K562 (cell line): ENCODE data around the gene ARHGEF7. TPM values are rescaled to one million over a fixed set of nuclear protein-coding genes. Genes with fewer than 3 reads are reported as not detected.

Experiments used
- ATAC-seq: fragments of 200-7000 bp; cut with Tn5 transposase; 3 replicates; pipeline ENCODE4 v1.9.1; 2020; ENCODE audit warnings: moderate library complexity
- BruUV-seq: library from RNA; stranded (reverse); fragments of 400-500 nt; replicated peaks from 2 replicates; lab custom pipeline; 2021; lab: Mats Ljungman, UMichigan
- CTCF ChIA-PET: fragments of 300-600 bp; formaldehyde crosslinking; extraction: SDS; loops from one replicate; lab custom pipeline; 2021; ENCODE audit warnings: low intra/inter-chr PET ratio; lab: Yijun Ruan, JAX
- POLR2A ChIA-PET: fragments of 300-600, 350-650 bp; sonication (Branson Sonifier 250); formaldehyde crosslinking; extraction: SDS; loops from one replicate; lab custom pipeline; 2021; ENCODE audit warnings: antibody characterized with exemption, inconsistent platforms; lab: Yijun Ruan, JAX
- DNase-seq, 4 experiments: peaks; one replicate each; pipeline versions ENCODE4 v3.0.0 to v3.0.0-alpha.2; 2011 to 2018; ENCODE audit warnings: low spot score in 3 of 4, mixed read lengths in 3 of 4; ENCODE audit errors: extremely low read depth in 1 of 4
- FAIRE-seq: peaks from 2 replicates; lab custom pipeline; 2011; peaks lifted over from hg19 to GRCh38; lab: Jason Lieb, UNC
- H2AFZ ChIP-seq: 2 replicates; pipeline ENCODE4 v1.6.0; 2011; ENCODE audit warnings: low read depth, low read length, control low read depth, inconsistent platforms
- H3K27ac ChIP-seq: fragments of 200-600 bp; 3 replicates; pipeline ENCODE4 v1.8.0; 2011; ENCODE audit warnings: low read depth, mild to moderate bottlenecking, control low read depth, inconsistent platforms, low read length, moderate library complexity, mixed read lengths; ENCODE audit errors: extremely low read depth
- H3K27me3 ChIP-seq, 2 experiments: fragments of 300-600 bp in 1 of 2; 2 replicates in 1 of 2; 3 replicates in 1 of 2; pipeline versions ENCODE4 v1.6.0 to v1.8.0; 2011; ENCODE audit warnings: inconsistent platforms in 2 of 2, low read length in 2 of 2, mild to moderate bottlenecking in 1 of 2, mixed read lengths in 1 of 2, moderate library complexity in 1 of 2; ENCODE audit not compliant: control insufficient read depth in 2 of 2, insufficient read depth in 2 of 2
- H3K36me3 ChIP-seq: fragments of 300-600 bp; 3 replicates; pipeline ENCODE4 v1.8.0; 2011; ENCODE audit warnings: mild to moderate bottlenecking, low read length, inconsistent platforms; ENCODE audit not compliant: control insufficient read depth, insufficient read depth
- H3K4me1 ChIP-seq, 2 experiments: fragments of 200-600 bp in 1 of 2; replicated peaks in 1 of 2; 2 replicates in 1 of 2; 3 replicates in 1 of 2; pipeline versions ENCODE4 v1.5.1 to v1.8.0; 2011; ENCODE audit warnings: inconsistent platforms in 2 of 2, low read length in 2 of 2, mild to moderate bottlenecking in 1 of 2, mixed read lengths in 1 of 2, moderate library complexity in 1 of 2; ENCODE audit not compliant: control insufficient read depth in 2 of 2, insufficient read depth in 2 of 2
- H3K4me2 ChIP-seq: 2 replicates; pipeline ENCODE4 v1.6.1; 2011; ENCODE audit warnings: low read length, control low read depth, inconsistent platforms, mixed read lengths; ENCODE audit not compliant: insufficient read depth
- H3K4me3 ChIP-seq: fragments of 200-600 bp; sonication (generic), shearing (Covaris generic); 2 replicates; pipeline ENCODE4 v1.5.1; 2016; ENCODE audit warnings: control low read depth, inconsistent platforms
- H3K79me2 ChIP-seq: fragments of 200-600 bp; 3 replicates; pipeline ENCODE4 v1.8.0; 2011; ENCODE audit warnings: low read length, inconsistent platforms; ENCODE audit not compliant: control insufficient read depth, insufficient read depth
- H3K9ac ChIP-seq, 2 experiments: 2 replicates each; pipeline versions ENCODE4 v1.6.0 to v1.6.1; 2011; ENCODE audit warnings: low read depth in 2 of 2, low read length in 2 of 2, control low read depth in 1 of 2, inconsistent platforms in 1 of 2, mild to moderate bottlenecking in 1 of 2, mixed read lengths in 1 of 2; ENCODE audit not compliant: insufficient read depth in 1 of 2
- H3K9me1 ChIP-seq: one replicate; pipeline ENCODE4 v1.6.0; 2011; ENCODE audit warnings: inconsistent platforms, mild to moderate bottlenecking, low read length, moderate library complexity; ENCODE audit not compliant: control insufficient read depth, insufficient read depth
- H3K9me3 ChIP-seq: replicated peaks from 2 replicates; pipeline ENCODE4 v1.5.1; 2011; ENCODE audit warnings: low read depth, low read length, inconsistent platforms; ENCODE audit not compliant: control insufficient read depth, insufficient read depth
- H4K20me1 ChIP-seq: replicated peaks from 2 replicates; pipeline ENCODE4 v1.6.1; 2011; ENCODE audit warnings: low read length, inconsistent platforms, mixed read lengths; ENCODE audit not compliant: control insufficient read depth, insufficient read depth
- CLOCK ChIP-seq: fragments of 250-450 bp; sonication (Bioruptor Pico); IDR thresholded peaks from 2 replicates; pipeline ENCODE4 v1.4.0; 2020; ENCODE audit warnings: mild to moderate bottlenecking, moderate library complexity, borderline replicate concordance
- HMGXB4 ChIP-seq: sonication (generic); formaldehyde crosslinking; IDR thresholded peaks from 2 replicates; pipeline ENCODE4 v1.8.1; 2023; ENCODE audit warnings: mild to moderate bottlenecking, missing genetic modification reagents
- NFE2L1 ChIP-seq: fragments of 450-650 bp; IDR thresholded peaks from 2 replicates; pipeline ENCODE4 v1.6.1; 2016; ENCODE audit warnings: missing genetic modification characterization, low read depth, mild to moderate bottlenecking, missing compliant biosample characterization, moderate library complexity, borderline replicate concordance
- RB1 ChIP-seq: fragments of 450-650 bp; IDR thresholded peaks from 2 replicates; pipeline ENCODE4 v1.6.1; 2017; ENCODE audit warnings: low read depth, mild to moderate bottlenecking
- STAT5A ChIP-seq: IDR thresholded peaks from 2 replicates; pipeline ENCODE4 v1.6.1; 2012; ENCODE audit warnings: low read length, inconsistent platforms, borderline replicate concordance
- TAF15 ChIP-seq: fragments of 200-400 bp; formaldehyde crosslinking; IDR thresholded peaks from 2 replicates; pipeline ENCODE4 v1.6.1; 2017; ENCODE audit warnings: mild to moderate bottlenecking, low read depth, low read length, moderate library complexity
- XRCC5 ChIP-seq: fragments of 200-400 bp; formaldehyde crosslinking; IDR thresholded peaks from 2 replicates; pipeline ENCODE4 v1.6.1; 2017; ENCODE audit warnings: low read depth, mild to moderate bottlenecking, low read length
- ZNF174 ChIP-seq: fragments of 250-450 bp; sonication (Bioruptor Pico); IDR thresholded peaks from 2 replicates; pipeline ENCODE4 v1.4.0; 2020; ENCODE audit warnings: mild to moderate bottlenecking
- WGBS: fragments of 100-300 bp; shearing (Covaris generic); methylation state at CpG from one replicate; pipeline ENCODE4 v1.1.6; 2016; ENCODE audit warnings: low coverage, mixed read lengths; ENCODE audit not compliant: insufficient coverage; ENCODE audit errors: missing lambda C conversion rate; 5-methylcytosine and 5-hydroxymethylcytosine counted together
- in situ Hi-C: fragments of 300-500 bp; cut with MboI; formaldehyde crosslinking; loops from 4 replicates; pipeline ENCODE4 v1.15.0; 2018; ENCODE audit warnings: inconsistent platforms, mixed read lengths
- intact Hi-C: fragments of 100-400 bp; cut with micrococcal nuclease; formaldehyde crosslinking; loops from 2 replicates; pipeline ENCODE4 v1.14.2; 2022
- polyA plus RNA-seq, 8 experiments: library from polyadenylated mRNA; depleted of rRNA in 4 of 8; stranded (reverse) in 5 of 8; unstranded in 3 of 8; fragments of >200 nt; fragmentation: Nextera tagmentation in 2 of 8; fragmentation: Illumina TruSeq in 1 of 8; extraction: Ambion mirVana in 2 of 8; extraction: Trizol in 1 of 8; gene quantifications; 2 replicates each; pipeline versions ENCODE4 v1.2.1 to v1.2.3, GENCODE V29; 2011 to 2014; ENCODE audit warnings: inconsistent platforms in 1 of 8, missing spikeins in 1 of 8
- total RNA-seq, 7 experiments: library from RNA; depleted of rRNA in 6 of 7; stranded (reverse); fragments of >200 nt in 6 of 7; fragmentation: Illumina TruSeq in 2 of 7; extraction: Trizol in 2 of 7; gene quantifications; 2 replicates each; pipeline versions ENCODE4 v1.2.1 to v1.2.3, GENCODE V29; 2011 to 2021; ENCODE audit warnings: low replicate concordance in 1 of 7
- TF ChIP-seq, protein P1 (sequence below): fragments of 450-650 bp; IDR thresholded peaks from one replicate; pipeline ENCODE4 v1.6.1; 2018; ENCODE audit warnings: mild to moderate bottlenecking, moderate library complexity; ENCODE audit not compliant: partially characterized antibody

ARHGEF7 gene
- total and polyA plus RNA-seq, 9 of the 15 experiments (the other 6 are each of a cell fraction or from before 2014, with no cell fraction given) = 2.1 to 26.8 (median 17.5) TPM

DNA sequence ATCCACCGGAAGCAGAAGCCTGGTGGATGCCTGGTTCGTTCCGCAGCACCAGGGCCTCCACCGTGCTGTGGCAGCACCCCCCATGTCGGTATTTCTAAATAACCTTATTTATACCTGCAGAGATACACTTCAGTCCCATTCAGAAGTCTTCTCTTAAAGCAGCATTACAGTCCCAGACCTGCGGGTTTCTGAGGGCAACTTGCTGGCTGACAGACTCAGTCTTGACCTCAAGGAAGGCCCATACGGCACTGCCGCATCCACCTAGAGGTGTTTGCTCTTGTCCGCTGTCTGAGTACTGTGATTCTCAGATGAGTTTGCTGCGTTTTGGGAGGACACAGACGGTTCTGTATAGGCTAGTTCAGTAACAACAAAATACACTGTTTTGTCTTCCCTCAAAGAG lies 188.4 kb downstream of the ARHGEF7 start:
- Histone ChIP-seq H3K9me3 (no peaks in the 10 kb centered on the region), H3K79me2 (no peaks in the 10 kb centered on the region), H3K9me1 (no peaks in the 10 kb centered on the region), H3K9ac (no peak overlapping the region), H3K4me3 (no peak overlapping the region), H3K36me3 (peaks cover 43% of the 10 kb centered on the region; the same call in 1 of the 3 replicates), H3K27me3 (no peaks in the 10 kb centered on the region), H3K4me1 (no peaks in the 10 kb centered on the region), H3K27ac (no peak overlapping the region), H4K20me1 (no peaks in the 10 kb centered on the region), H2AFZ (no peak overlapping the region), H3K4me2 (no peak overlapping the region)
- no peak for ATAC-seq
- no peak for DNase-seq
- no TSS peak for BruUV-seq
- intact Hi-C loops = no loop called here
- TF ChIP-seq, protein P1, sequence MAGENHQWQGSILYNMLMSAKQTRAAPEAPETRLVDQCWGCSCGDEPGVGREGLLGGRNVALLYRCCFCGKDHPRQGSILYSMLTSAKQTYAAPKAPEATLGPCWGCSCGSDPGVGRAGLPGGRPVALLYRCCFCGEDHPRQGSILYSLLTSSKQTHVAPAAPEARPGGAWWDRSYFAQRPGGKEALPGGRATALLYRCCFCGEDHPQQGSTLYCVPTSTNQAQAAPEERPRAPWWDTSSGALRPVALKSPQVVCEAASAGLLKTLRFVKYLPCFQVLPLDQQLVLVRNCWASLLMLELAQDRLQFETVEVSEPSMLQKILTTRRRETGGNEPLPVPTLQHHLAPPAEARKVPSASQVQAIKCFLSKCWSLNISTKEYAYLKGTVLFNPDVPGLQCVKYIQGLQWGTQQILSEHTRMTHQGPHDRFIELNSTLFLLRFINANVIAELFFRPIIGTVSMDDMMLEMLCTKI = no peak
- TF ChIP-seq CLOCK (no peak), STAT5A (no peak), NFE2L1 (tag) (no peak), TAF15 (no peak), RB1 (no peak), ZNF174 (CRISPR knock-in tag) (no peak), XRCC5 (no peak), HMGXB4 (CRISPR knock-in tag) (no peak)
- CTCF ChIA-PET = no interaction called here
- in situ Hi-C loops = no loop called here
- POLR2A ChIA-PET = no interaction called here
- WGBS = 98% methylated on average over 10 of the region's 11 CpGs
- no peak for FAIRE-seq
